A673 (cell line): ENCODE data around the gene PLCG1.

Experiments used
- EZH2 ChIP-seq: fragments of 200-600 bp; sonication (generic); IDR thresholded peaks from 2 replicates; pipeline ENCODE4 v1.6.1; 2017; ENCODE audit warnings: borderline replicate concordance, low read depth, mild to moderate bottlenecking, mixed read lengths, antibody characterized with exemption, low read length; ENCODE audit not compliant: poor library complexity, severe bottlenecking
- TF ChIP-seq, protein P1 (sequence below): fragments of 300-800, 200-600 bp; sonication (generic); conservative IDR thresholded peaks from 2 replicates; pipeline ENCODE4 v1.5.1; 2017; ENCODE audit warnings: low read depth, mild to moderate bottlenecking, antibody characterized with exemption, low read length, moderate library complexity, mixed read lengths

DNA sequence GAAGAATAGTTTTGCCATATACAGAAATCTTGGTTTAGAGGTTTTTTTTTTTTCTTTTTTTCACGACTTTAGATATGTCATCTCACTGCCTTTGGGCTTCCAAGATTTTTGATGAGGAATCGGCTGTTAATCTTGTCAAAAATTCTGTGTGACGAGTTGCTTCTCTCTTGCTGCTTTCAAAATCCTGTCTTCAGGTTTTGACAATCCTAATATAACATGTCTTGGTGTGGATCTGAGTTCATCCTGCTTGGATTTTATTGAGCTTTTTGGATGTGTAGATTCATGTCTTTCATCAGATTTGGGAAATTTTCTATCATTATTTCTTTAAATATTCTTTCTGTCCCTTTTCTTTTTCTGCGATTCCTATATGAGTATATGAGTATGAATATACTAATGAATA is 61.1 kb downstream of the PLCG1 start:
- TF ChIP-seq, protein P1, sequence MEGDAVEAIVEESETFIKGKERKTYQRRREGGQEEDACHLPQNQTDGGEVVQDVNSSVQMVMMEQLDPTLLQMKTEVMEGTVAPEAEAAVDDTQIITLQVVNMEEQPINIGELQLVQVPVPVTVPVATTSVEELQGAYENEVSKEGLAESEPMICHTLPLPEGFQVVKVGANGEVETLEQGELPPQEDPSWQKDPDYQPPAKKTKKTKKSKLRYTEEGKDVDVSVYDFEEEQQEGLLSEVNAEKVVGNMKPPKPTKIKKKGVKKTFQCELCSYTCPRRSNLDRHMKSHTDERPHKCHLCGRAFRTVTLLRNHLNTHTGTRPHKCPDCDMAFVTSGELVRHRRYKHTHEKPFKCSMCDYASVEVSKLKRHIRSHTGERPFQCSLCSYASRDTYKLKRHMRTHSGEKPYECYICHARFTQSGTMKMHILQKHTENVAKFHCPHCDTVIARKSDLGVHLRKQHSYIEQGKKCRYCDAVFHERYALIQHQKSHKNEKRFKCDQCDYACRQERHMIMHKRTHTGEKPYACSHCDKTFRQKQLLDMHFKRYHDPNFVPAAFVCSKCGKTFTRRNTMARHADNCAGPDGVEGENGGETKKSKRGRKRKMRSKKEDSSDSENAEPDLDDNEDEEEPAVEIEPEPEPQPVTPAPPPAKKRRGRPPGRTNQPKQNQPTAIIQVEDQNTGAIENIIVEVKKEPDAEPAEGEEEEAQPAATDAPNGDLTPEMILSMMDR: no peak
- no peak for TF ChIP-seq EZH2
